NCI-H2107 (cell line): ENCODE data around the gene ADAT2.
A peak's percentile ranks its signal among the peaks of the same experiment; 100 is the strongest.
"Not testable (repeated sequence)": the region's sequence is repeated elsewhere in the genome, so short reads cannot be mapped to it uniquely, and the experiment has no call there.

Experiments used
- DNase-seq: peaks from one replicate; lab custom pipeline; 2025; lab: John Stamatoyannopoulos, UW

The ADAT2 gene

DNA sequence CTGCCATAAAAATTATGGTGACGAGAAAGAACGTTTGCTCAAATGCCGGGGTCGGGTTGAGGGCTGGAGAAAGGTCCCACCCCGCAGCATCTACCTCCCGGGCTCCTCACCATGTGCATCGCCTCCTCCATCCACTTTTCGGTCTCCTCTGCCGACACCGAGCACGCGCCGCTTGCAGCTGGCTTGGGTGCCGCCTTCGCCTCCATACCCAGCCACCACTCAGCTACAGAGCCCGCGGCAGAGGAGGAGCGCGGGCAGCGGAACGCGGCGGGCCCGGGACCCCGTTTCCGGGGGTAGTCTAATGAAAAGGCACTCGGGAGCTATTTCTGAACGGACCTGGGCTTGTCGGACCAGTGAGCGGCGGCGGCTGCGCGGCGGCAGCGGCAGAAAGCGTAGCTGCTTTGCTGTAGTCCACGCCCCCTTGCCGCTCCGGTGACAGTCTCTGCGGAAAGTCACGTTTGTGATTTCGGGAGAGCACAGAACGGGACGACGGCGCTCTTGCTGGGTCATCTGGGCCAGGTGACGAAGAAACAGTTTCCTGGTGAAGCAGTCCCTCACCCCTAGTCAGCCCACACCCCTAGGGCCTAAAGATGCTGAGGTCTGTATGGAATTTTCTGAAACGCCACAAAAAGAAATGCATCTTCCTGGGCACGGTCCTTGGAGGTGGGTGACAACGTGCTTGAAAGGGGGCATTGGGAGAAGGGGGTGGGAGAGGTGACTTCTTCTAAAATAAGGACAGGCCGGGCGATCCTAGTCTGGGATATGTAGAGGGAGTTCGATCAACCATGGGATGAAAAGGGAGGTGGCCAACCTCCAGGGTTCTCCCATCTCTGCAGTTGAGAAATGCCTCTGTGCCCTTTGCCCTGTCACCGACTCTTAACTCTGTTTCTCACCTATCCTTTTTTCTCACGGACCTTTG lies at the start of gene ADAT2, which contains the start of gene PEX3:
Gene ADAT2 (minus strand): TSS at position 243 of the 919 bp plus-strand sequence. CDS start 37 bp downstream, at position 206.
Gene PEX3 (plus strand): TSS at position 353 of the 919 bp plus-strand sequence. CDS start 238 bp downstream, at position 591.
- DNase-seq = peak; percentile 82

DNA sequence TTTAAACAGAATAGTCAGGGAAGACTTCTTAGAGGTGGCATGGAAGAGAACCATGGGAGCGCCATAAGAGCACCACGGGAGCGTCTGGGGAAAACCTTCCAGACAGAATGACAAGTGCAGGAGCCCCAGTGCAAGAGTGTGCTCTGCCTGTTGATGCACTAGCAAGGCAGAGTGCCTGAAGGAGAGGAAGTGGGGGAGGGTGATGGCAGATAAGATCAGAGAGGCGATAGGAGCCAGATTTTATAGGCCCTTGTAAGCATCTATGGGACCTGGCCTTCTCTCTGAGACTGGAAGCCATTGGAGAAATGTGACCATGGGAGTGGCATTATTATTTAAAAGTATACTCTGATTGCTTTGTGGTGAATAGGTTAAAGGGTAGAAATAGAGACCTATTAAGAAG lies 47.9 kb upstream of the ADAT2 start:
- no peak for DNase-seq

- no peak for DNase-seq
Observed at GRCh38 chr6:143496974-143497373, 46.5 kb upstream of the ADAT2 start.

DNA sequence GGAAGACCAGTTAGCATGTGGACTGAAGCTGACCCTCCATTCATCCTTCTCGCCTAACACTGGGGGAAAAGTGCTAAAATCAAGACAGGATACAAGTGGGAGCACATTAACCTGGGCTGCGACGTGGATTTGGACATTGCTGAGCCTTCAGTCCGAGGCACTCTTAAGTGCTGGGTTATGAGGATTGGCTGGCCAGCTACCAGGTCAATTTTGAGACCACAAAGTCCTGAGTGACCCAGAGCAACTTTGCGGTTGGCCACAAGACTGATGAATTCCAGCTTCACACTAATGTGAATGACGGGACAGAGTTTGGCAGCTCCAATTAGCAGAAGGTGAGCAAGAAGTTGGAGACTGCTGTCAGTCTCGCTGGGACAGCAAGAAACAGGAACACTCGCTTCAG lies 40.3 kb upstream of the ADAT2 start:
- DNase-seq = no peak

DNA sequence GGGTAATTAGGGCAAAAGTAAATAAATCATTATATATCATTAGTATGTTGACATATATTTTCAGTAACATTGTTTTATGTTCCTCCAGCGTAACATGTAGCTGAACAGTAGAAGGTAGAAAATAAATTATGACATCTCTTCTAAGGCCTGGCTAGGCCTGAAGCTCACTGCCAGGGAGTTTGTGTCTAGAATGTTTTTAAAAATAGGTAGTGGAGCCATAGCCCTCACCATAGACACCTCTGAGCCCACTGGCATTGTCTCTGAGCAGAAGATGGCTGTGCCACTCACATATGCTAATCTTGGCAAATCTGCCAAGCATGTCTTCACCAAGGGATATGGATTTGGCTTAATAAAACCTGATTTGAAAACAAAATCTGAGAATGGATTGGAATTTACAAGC lies 39.7 kb upstream of the ADAT2 start:
- no peak for DNase-seq

DNA sequence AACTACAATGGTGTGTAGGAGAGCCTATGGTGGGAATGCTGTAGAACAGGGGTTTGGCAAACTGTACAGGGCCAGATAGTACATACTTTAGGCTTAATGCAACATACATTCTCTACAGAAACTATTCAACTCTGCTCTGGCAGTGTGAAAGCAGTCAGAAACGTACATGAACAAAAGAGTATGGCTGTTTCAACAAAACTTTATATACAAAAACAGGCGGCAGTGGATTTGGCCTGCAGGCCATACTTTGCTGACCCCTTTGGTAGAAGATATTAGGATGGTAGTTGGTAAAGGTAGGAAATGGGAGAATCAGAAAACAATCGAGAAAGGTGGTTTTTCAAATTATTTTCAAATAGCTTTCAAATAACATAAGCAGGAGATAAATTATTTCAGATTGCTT lies 36.3 kb upstream of the ADAT2 start:
- no peak for DNase-seq

DNA sequence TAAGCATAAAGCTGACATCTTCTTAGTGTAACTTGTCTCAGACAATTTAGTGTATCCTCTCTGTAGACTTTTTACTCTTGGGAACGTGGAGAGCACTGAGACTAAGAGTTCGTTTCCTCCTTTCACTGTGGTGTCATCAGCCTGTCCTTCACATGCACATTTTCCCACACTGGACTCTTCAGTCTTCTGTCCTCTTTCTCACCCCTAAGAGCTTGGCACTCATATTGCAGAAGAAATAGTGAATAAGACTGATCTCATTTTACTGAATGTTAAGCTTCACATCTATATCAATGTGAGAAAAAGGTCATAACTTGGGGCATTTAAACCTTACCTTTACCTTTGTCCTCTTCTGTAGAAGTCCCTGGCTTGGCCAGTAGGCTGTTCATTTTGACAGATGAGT lies 35.5 kb upstream of the ADAT2 start:
- no peak for DNase-seq

DNA sequence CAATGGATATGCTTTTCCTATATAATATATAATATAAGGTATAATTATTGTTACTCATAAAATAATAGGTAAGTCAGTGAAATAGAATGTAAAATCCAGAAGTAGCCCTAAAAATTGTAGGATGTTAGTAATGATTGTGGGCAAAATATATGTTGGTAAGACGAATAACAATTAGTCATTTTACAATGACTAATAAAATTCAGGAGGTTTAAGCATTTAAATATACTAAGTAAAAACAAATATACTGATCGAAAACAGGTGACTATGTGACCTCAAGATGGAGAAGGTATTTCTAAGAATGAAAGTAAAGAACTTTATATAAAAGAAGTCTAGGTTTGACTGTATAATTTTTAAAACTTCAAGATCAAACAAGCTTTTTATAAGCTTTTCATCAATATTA lies 32.1 kb upstream of the ADAT2 start:
- DNase-seq = no peak

- DNase-seq = no peak
Observed at GRCh38 chr6:143478479-143479062, 28.1 kb upstream of the ADAT2 start.

- no peak for DNase-seq
Observed at GRCh38 chr6:143476545-143476944, 26.1 kb upstream of the ADAT2 start.

- DNase-seq = no peak
Observed at GRCh38 chr6:143471822-143472221, 21.3 kb upstream of the ADAT2 start.

- not testable (repeated sequence) for DNase-seq
Observed at GRCh38 chr6:143468823-143469222, 18.3 kb upstream of the ADAT2 start.

GRCh38 chr6:143468026-143468425 lies 17.5 kb upstream of the ADAT2 start:
- no peak for DNase-seq

GRCh38 chr6:143465546-143465945 lies 15.1 kb upstream of the ADAT2 start:
- DNase-seq = no peak

- no peak for DNase-seq
Observed at GRCh38 chr6:143457563-143458359, 7.3 kb upstream of the ADAT2 start.

DNA sequence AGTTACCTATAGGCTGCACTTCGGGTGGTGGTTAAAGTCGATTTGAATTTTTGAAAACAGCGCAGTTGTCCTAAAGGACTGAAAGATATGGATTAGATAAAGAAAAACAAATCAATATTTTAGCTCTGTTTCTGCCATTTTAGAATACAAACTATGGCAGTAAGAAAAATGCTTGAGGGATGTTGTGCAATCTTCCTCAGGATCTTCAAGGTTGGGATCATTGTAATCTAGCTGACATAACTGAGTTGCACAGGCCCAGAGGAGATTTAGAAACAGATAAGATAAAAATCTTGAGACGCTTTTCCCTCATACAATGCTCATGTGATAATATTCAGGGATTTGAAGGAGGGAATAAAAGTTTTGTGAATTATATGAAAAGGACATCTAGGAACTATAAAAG lies 1.0 kb upstream of the ADAT2 start:
- DNase-seq = no peak

- DNase-seq = no peak
Observed at GRCh38 chr6:143449714-143450452, 612 bp downstream of the ADAT2 start.

GRCh38 chr6:143449082-143449713 lies 1.3 kb downstream of the ADAT2 start:
- DNase-seq = no peak

- not testable (repeated sequence) for DNase-seq
Observed at GRCh38 chr6:143447865-143448264, 2.6 kb downstream of the ADAT2 start.

DNA sequence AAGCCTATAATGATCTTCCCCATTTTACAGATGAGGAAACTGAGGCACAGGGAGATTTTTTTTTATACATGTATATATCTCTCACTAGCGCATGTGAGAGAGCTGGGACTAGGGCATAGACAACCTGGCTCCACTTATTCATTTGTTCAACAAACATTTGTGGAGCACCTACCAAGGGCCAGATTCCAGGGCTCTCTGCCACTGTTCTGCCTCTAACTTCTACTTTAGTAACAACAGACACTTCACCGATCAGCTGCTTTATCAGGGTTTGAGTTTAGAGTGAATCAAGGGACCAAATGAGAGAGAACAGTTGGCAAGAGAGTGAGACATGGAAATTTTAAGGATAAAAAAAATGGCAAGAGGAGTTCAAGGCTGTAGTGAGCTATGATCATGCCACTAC lies 7.4 kb downstream of the ADAT2 start:
- no peak for DNase-seq
